WTC11 (cell line): ENCODE measurements around the gene RBM38. TPM values are rescaled to one million over a fixed set of nuclear protein-coding genes. Genes with fewer than 3 reads are reported as not detected.

Source experiments
- ATAC-seq: fragments of 200-7000 bp; cut with Tn5 transposase; 2 replicates; pipeline ENCODE4 v1.10.0; 2021; ENCODE audit warnings: mild to moderate bottlenecking, moderate library complexity
- CTCF ChIA-PET: fragments of 300-600 bp; sonication (Branson Sonifier 250); formaldehyde crosslinking; loops from one replicate; lab custom pipeline; 2021; ENCODE audit warnings: antibody characterized with exemption; lab: Charles Lee
- POLR2A ChIA-PET: fragments of 350-600 bp; sonication (Branson Sonifier 250); formaldehyde crosslinking; loops from one replicate; lab custom pipeline; 2021; ENCODE audit warnings: antibody characterized with exemption; lab: Charles Lee
- DNase-seq: peaks from one replicate; pipeline ENCODE4 v3.0.0; 2021; ENCODE audit warnings: low spot score
- H3K27ac Mint-ChIP-seq: 2 replicates; pipeline ENCODE4 v1.8.0; 2021; ENCODE audit warnings: mixed read lengths
- H3K27me3 Mint-ChIP-seq: 2 replicates; pipeline ENCODE4 v1.8.0; 2021; ENCODE audit warnings: low read depth, mild to moderate bottlenecking, moderate library complexity, mixed read lengths
- H3K36me3 Mint-ChIP-seq: 2 replicates; pipeline ENCODE4 v1.8.0; 2021; ENCODE audit warnings: mixed read lengths
- H3K4me1 Mint-ChIP-seq: 2 replicates; pipeline ENCODE4 v1.8.0; 2022; ENCODE audit warnings: mixed read lengths
- H3K4me3 Mint-ChIP-seq: 2 replicates; pipeline ENCODE4 v1.8.0; 2021; ENCODE audit warnings: mild to moderate bottlenecking, moderate library complexity, mixed read lengths
- H3K9me3 Mint-ChIP-seq: 2 replicates; pipeline ENCODE4 v1.8.0; 2021; ENCODE audit warnings: mixed read lengths
- ARID4B ChIP-seq: sonication (generic); formaldehyde crosslinking; IDR thresholded peaks from 2 replicates; pipeline ENCODE4 v1.8.0; 2023; ENCODE audit warnings: missing genetic modification reagents, mild to moderate bottlenecking, borderline replicate concordance
- ATF2 ChIP-seq: sonication (generic); formaldehyde crosslinking; IDR thresholded peaks from 2 replicates; pipeline ENCODE4 v1.8.1; 2022; ENCODE audit warnings: low read depth, missing genetic modification reagents, borderline replicate concordance
- ETV6 ChIP-seq: sonication (generic); formaldehyde crosslinking; IDR thresholded peaks from 2 replicates; pipeline ENCODE4 v1.8.1; 2022; ENCODE audit warnings: mild to moderate bottlenecking, missing genetic modification reagents
- FOXK1 ChIP-seq: sonication (generic); formaldehyde crosslinking; IDR thresholded peaks from 2 replicates; pipeline ENCODE4 v1.8.0; 2022; ENCODE audit warnings: mild to moderate bottlenecking, moderate library complexity, missing genetic modification reagents
- GABPB1 ChIP-seq: sonication (generic); formaldehyde crosslinking; IDR thresholded peaks from 2 replicates; pipeline ENCODE4 v1.8.1; 2023; ENCODE audit warnings: mild to moderate bottlenecking, missing genetic modification reagents
- HMGA2 ChIP-seq: fragments of 250-450 bp; sonication (Bioruptor Pico); IDR thresholded peaks from 2 replicates; pipeline ENCODE4 v1.4.0; 2021; ENCODE audit warnings: mild to moderate bottlenecking, moderate library complexity
- JAZF1 ChIP-seq: fragments of 250-450 bp; sonication (Bioruptor Pico); IDR thresholded peaks from 2 replicates; pipeline ENCODE4 v1.9.0; 2021; ENCODE audit warnings: moderate library complexity, mild to moderate bottlenecking, inconsistent platforms
- NFE2L1 ChIP-seq: sonication (generic); formaldehyde crosslinking; IDR thresholded peaks from 2 replicates; pipeline ENCODE4 v1.8.1; 2023; ENCODE audit warnings: missing genetic modification reagents
- OVOL2 ChIP-seq: fragments of 250-450 bp; sonication (Bioruptor Pico); IDR thresholded peaks from 2 replicates; pipeline ENCODE4 v1.9.0; 2021; ENCODE audit warnings: mild to moderate bottlenecking, borderline replicate concordance
- PRRX2 ChIP-seq: fragments of 250-450 bp; sonication (Bioruptor Pico); IDR thresholded peaks from 2 replicates; pipeline ENCODE4 v1.8.0; 2021; ENCODE audit warnings: mild to moderate bottlenecking
- SMAD3 ChIP-seq: sonication (generic); formaldehyde crosslinking; IDR thresholded peaks from 2 replicates; pipeline ENCODE4 v1.8.0; 2022; ENCODE audit warnings: missing genetic modification reagents, mild to moderate bottlenecking, borderline replicate concordance
- SOX15 ChIP-seq: fragments of 250-450 bp; sonication (Bioruptor Pico); IDR thresholded peaks from 2 replicates; pipeline ENCODE4 v1.9.0; 2021; ENCODE audit warnings: mild to moderate bottlenecking
- TCF7 ChIP-seq: sonication (generic); formaldehyde crosslinking; IDR thresholded peaks from 2 replicates; pipeline ENCODE4 v1.8.0; 2022; ENCODE audit warnings: mild to moderate bottlenecking, low read depth, missing genetic modification reagents, moderate library complexity
- ZBTB21 ChIP-seq: sonication (generic); formaldehyde crosslinking; IDR thresholded peaks from 2 replicates; pipeline ENCODE4 v1.8.1; 2023; ENCODE audit warnings: mild to moderate bottlenecking, missing genetic modification reagents, borderline replicate concordance
- ZMAT4 ChIP-seq: fragments of 250-450 bp; sonication (Bioruptor Pico); IDR thresholded peaks from 2 replicates; pipeline ENCODE4 v1.9.0; 2021; ENCODE audit warnings: mild to moderate bottlenecking
- ZNF232 ChIP-seq: sonication (generic); formaldehyde crosslinking; IDR thresholded peaks from 2 replicates; pipeline ENCODE4 v1.8.0; 2022; ENCODE audit warnings: mild to moderate bottlenecking, missing genetic modification reagents
- total RNA-seq: library from RNA; stranded (reverse); gene quantifications from 3 replicates; pipeline ENCODE4 v1.2.3, GENCODE V29; 2021
- TF ChIP-seq, protein P1 (sequence below): fragments of 250-450 bp; sonication (Bioruptor Pico); IDR thresholded peaks from 2 replicates; pipeline ENCODE4 v1.8.0; 2021; ENCODE audit warnings: mild to moderate bottlenecking
- TF ChIP-seq, protein P2 (sequence below): sonication (generic); formaldehyde crosslinking; IDR thresholded peaks from 2 replicates; pipeline ENCODE4 v1.8.0; 2022; ENCODE audit warnings: mild to moderate bottlenecking, missing genetic modification reagents
- TF ChIP-seq, protein P3 (sequence below): sonication (generic); formaldehyde crosslinking; IDR thresholded peaks from 2 replicates; pipeline ENCODE4 v1.8.0; 2022; ENCODE audit warnings: mild to moderate bottlenecking, missing genetic modification reagents
- TF ChIP-seq, protein P4 (sequence below): fragments of 250-450 bp; sonication (Bioruptor Pico); IDR thresholded peaks from 2 replicates; pipeline ENCODE4 v1.9.0; 2021; ENCODE audit warnings: moderate library complexity, mild to moderate bottlenecking, inconsistent platforms, borderline replicate concordance

Gene RBM38
- total RNA-seq, 1 experiment from 2014 or later: 69.0 TPM

DNA sequence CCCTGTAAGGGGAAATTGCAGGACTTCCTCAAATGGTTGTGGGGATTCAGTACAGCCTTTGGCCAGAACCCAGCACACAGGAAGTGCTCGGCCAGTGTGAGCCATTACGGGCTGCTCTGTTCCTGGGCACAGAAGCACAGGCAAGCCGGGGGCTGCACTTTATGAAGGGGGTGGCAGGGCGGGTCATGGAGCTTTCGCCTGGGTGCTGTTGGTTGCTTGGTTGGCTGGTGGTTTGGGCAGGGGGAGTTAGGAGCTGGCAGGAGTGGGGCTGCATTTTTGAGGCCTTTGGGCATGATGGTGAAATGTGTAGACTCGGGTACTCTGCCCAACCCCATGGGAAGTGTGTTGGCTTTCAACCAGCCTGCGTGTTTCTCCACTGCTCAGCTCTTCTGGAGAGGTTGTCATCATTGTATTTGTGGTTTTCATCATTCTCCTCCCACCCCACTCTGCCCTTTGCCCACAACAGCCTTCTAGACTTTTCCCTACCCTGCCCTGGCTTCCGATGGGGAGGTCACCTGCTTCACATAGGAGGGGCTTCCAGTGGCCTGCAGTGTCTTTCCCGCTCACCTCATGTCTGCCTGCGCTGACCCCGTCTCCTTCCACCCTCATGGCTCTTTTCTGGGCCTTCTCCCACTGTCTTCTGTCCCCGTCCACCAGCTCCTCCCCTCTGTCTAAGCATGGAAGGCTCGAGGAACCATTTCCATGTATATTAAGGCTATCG lies 16.1 kb upstream of the RBM38 start:
- TF ChIP-seq TCF7 (CRISPR knock-in tag): no peak
- TF ChIP-seq NFE2L1 (CRISPR knock-in tag): no peak
- TF ChIP-seq, protein P1, sequence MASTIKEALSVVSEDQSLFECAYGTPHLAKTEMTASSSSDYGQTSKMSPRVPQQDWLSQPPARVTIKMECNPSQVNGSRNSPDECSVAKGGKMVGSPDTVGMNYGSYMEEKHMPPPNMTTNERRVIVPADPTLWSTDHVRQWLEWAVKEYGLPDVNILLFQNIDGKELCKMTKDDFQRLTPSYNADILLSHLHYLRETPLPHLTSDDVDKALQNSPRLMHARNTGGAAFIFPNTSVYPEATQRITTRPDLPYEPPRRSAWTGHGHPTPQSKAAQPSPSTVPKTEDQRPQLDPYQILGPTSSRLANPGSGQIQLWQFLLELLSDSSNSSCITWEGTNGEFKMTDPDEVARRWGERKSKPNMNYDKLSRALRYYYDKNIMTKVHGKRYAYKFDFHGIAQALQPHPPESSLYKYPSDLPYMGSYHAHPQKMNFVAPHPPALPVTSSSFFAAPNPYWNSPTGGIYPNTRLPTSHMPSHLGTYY: no peak
- no peak for TF ChIP-seq SMAD3 (CRISPR knock-in tag)
- TF ChIP-seq, protein P2, sequence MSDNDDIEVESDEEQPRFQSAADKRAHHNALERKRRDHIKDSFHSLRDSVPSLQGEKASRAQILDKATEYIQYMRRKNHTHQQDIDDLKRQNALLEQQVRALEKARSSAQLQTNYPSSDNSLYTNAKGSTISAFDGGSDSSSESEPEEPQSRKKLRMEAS (CRISPR knock-in tag): no peak
- TF ChIP-seq JAZF1 (CRISPR knock-in tag): no peak
- peaks cover 71% of the 10 kb centered on the region for H3K36me3 Mint-ChIP-seq
- no peak for ATAC-seq

DNA sequence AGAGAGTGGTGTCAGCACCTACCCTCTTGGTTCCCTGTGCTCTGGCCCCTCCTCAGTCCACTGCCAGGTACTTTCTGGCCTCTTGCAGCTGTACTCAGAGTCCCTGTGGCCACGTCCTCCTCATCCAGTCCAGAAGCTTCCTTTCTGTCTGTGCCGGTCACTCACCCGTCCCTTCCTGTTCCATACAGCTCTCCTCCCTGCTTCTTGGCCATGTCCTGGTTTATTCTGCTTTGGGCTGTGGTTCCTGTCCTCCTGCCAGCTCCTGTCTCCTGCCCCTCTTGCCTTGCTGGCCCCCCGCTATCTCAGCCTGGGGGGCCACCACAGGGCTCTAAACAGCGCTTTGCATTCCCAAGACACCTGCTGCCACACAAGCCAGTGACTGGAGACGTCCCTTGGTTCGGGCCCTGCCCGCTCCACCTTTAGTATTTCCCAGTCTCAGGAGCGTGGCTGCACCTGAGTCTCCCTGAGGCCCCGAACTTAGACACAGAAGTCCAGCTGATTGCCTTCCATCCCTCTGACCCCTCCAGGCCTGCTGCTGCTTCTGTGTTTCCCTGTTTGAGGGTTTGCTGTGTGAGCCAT lies 15.5 kb upstream of the RBM38 start:
- H3K4me3 Mint-ChIP-seq: no peak overlapping the region
- no peaks in the 10 kb centered on the region for H3K9me3 Mint-ChIP-seq
- ATAC-seq (no peak), DNase-seq (no peak)
- H3K27me3 Mint-ChIP-seq: no peaks in the 10 kb centered on the region
- POLR2A ChIA-PET: no interaction called here
- H3K36me3 Mint-ChIP-seq: peaks cover 65% of the 10 kb centered on the region
- H3K27ac Mint-ChIP-seq: peak overlapping the region; percentile 74
- H3K4me1 Mint-ChIP-seq: peaks cover 12% of the 10 kb centered on the region
- TF ChIP-seq SOX15 (CRISPR knock-in tag): no peak
- no peak for TF ChIP-seq GABPB1 (CRISPR knock-in tag)
- TF ChIP-seq, protein P3, sequence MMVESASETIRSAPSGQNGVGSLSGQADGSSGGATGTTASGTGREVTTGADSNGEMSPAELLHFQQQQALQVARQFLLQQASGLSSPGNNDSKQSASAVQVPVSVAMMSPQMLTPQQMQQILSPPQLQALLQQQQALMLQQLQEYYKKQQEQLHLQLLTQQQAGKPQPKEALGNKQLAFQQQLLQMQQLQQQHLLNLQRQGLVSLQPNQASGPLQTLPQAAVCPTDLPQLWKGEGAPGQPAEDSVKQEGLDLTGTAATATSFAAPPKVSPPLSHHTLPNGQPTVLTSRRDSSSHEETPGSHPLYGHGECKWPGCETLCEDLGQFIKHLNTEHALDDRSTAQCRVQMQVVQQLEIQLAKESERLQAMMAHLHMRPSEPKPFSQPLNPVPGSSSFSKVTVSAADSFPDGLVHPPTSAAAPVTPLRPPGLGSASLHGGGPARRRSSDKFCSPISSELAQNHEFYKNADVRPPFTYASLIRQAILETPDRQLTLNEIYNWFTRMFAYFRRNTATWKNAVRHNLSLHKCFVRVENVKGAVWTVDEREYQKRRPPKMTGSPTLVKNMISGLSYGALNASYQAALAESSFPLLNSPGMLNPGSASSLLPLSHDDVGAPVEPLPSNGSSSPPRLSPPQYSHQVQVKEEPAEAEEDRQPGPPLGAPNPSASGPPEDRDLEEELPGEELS (CRISPR knock-in tag): no peak
- TF ChIP-seq ZMAT4 (CRISPR knock-in tag): no peak
- TF ChIP-seq ETV6: no peak
- TF ChIP-seq, protein P4, sequence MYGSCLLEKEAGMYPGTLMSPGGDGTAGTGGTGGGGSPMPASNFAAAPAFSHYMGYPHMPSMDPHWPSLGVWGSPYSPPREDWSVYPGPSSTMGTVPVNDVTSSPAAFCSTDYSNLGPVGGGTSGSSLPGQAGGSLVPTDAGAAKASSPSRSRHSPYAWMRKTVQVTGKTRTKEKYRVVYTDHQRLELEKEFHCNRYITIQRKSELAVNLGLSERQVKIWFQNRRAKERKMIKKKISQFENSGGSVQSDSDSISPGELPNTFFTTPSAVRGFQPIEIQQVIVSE (CRISPR knock-in tag): no peak
- TF ChIP-seq ARID4B (CRISPR knock-in tag): no peak
- TF ChIP-seq OVOL2 (CRISPR knock-in tag): no peak
- TF ChIP-seq HMGA2 (CRISPR knock-in tag): no peak
- TF ChIP-seq PRRX2: no peak
- TF ChIP-seq ATF2 (CRISPR knock-in tag): no peak
- no peak for TF ChIP-seq SMAD3 (CRISPR knock-in tag)
- TF ChIP-seq ZBTB21 (CRISPR knock-in tag): no peak
- TF ChIP-seq ZNF232 (CRISPR knock-in tag): no peak
- TF ChIP-seq NFE2L1 (CRISPR knock-in tag): no peak
- TF ChIP-seq FOXK1: no peak
- CTCF ChIA-PET: no interaction called here

More for the DNA sequence above, 16.1 kb upstream of the RBM38 start:
- ChIA-PET POLR2A (no interaction called here), CTCF (no interaction called here)
- peaks cover 12% of the 10 kb centered on the region for H3K4me1 Mint-ChIP-seq
- no peaks in the 10 kb centered on the region for H3K27me3 Mint-ChIP-seq
- peak overlapping the region; percentile 60 for H3K27ac Mint-ChIP-seq
- H3K9me3 Mint-ChIP-seq: no peaks in the 10 kb centered on the region
- no peak overlapping the region for H3K4me3 Mint-ChIP-seq
- no peak for DNase-seq
